ENCODE data around the gene ABCB9.
"Not testable (repeated sequence)": the region's sequence is repeated elsewhere in the genome, so short reads cannot be mapped to it uniquely, and the experiment has no call there.

The ABCB9 gene

DNA sequence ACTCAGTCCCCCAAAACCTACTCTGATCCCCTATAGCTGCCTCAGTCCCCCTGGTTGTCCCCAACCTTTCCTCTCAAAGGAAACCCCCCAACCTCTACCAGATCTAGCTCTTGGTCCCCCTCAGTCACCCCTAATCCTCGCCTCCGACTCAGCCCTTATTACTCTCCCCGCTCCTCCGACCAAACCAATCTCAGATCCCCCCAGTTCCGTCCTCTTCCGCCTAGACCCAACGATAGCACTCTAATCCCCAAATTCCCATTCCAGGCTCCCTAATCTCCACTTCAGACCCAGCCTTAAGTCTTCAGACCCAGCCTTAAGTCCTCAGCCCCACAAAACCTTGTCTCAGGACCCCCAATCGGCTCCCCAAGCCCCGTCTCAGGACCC, 71.0 kb downstream of the ABCB9 start:
- DNase-seq, result no peak

DNA sequence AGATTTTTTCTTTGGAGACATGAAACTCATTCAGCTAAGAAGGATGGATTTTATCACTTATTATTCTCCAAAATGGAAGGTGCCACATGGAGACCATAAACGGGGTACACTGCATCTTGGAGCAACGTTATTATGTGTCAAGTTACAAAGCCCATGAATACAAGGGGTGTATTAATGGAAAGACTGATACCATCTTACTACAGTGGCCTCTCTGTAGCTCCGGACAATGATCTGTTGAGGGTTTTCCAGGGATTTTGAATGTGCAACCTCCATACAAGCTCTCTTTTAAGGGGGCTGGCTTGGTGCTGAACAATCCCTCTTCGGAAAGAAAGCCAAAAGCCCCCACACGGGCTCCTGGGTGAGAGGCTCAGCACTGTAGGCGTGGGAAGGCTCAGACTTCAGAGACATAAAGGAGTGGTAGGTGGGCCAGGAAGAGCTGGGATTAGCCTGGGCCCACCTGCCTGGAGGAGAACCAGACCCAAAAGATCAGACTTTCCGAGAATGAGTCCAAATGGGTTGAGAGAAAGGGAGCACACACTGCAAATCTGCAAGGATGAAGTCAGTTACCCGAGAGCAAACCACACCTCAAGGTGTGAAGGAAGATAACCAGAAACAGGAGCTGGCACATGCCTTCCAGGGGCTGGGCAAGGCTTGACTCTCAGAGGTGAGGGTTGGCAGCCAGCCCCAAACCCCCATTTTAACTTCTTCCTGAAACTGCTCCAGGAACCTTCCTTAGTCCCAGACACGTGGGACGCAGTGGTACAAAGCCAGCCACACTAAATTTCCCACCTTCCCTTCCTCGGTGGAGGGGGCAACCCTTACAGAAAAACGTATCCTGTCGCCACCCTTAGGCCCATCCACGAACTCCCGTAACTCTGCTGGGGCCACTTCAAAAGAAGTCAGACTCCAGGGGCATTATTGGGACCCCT, 71.8 kb downstream of the ABCB9 start:
- DNase-seq, result no peak

DNA sequence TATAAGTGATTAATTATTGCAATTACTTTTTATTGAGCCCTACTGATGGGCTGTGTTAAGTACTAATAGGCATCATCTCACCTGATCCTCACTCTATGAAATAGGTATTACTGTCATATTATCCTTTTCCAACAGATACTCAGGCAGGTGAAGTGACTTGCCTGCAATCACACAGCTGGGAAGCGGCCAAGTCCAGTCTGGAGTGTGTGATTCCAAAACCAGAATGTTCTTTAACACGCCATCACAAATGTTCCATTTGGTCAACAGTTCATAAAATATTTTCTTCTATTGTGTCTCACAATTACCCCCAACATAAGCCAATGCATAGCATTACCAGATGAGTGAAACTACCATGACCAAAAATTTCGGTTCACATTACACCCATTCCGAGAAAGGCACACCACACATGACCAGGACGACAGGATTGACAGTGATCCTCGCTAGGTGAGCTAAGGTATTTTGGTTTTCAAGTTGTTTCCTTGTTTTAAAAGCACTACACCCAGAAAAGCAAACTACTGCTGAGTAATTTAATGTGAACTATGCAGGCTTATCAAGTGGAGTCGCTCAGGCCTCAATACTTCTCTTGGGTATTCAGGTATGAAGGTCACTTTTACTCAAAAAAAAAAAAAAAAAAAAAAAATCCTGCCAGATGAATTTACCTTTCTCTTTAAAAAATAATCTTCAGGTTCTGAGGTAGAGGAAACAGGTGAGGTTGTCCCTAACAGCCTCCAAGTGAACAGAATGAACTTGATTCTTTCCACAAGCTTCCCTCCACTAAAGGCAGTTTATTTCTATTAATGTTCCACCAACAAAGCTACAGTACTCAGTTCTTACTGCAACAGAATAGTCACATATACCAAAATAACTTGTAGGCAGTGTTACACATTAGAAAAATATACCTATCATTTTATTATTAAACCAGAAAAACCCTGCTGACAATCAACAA, 72.8 kb downstream of the ABCB9 start:
- no peak for DNase-seq

DNA sequence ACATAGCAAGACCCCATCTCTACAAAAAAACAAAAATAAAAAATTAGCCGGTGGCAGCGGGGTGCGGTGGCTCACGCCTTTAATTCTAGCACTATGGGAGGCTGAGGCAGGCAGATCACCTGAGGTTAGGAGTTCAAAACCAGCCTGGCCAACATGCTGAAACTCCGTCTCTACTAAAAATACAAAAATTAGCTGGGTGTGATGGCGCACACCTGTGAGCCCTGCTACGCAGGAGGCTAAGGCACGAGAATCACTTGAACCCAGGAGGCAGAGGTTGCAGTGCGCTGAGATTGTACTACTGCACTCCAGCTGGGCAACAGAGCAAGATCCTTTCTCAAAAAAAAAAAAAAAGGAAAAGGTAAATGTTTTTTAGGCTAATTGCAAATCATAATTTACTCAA, 73.5 kb downstream of the ABCB9 start:
- not testable (repeated sequence) for DNase-seq

DNA sequence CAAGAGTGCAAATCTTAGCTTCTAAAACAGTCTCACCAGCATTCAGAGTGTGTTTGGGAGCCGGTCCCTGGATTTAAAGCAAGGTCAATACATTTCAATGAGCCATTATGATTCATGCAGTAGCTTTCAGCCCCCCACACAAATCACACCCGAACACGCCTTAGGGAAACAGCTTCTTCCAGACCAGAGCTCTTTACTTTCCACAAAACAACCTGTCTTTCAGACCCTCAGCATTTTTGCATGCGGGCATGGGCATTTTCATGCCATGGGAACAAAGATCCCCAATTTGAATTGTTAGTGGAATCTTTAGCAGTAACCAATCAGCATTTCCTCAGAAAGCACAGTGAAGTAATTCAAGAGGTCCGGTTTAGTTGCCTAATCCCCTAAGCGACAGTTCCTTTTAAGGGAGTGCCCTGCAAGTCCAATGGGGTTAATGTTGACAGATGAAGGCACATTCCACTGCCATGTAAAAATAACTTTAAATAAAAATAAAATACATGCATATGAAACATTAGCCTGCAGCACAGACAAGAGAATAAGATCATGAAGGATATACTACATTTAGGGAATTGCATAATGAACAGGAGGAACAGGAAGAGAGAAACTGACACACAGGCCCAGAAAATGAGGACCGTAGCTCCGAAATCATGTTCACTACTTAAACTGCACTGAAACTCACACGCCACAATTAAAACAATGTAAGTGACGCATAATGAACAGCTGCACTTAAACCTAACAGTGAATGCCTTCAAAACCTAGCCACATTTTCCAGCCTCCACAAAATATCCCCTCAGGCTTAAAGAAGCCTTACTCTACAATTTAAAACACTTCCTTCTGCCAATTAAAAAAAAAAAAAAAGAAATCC, 74.4 kb downstream of the ABCB9 start:
- DNase-seq, result no peak

DNA sequence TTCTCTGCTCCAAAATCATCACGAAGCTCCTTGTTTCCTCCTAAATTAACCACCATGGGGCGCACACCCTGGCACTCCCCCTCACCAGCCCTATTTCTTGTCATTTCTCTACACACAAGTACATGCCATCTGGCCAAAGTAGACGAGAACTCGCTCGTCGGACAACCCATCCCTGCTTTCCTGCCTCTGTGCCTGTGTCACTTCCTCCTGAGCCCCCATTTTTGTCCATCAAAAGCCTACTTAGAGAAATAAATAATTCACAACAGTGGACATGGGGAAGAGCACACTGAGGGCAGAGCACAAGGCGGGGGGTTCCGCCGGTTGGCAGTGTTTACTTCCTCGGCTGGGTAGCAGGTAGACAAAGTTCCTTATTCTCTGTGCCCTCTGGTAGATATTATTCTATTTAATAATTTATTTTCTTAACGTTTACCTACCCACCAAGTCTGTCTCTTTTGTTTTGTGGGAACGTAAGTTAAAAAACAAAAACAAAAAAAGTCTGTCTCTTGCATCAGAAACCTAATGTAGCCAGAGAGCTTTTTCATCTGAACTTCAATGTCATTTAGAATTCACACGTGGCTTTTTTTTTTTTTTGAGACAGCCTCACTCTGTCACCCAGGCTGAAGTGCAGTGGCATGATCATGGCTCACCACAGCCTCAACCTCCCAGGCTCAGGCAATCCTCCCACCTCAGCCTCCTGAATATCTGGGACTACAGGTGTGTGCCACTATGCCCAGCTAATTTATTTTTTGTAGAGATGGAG, 76.3 kb downstream of the ABCB9 start:
- DNase-seq, result no peak

DNA sequence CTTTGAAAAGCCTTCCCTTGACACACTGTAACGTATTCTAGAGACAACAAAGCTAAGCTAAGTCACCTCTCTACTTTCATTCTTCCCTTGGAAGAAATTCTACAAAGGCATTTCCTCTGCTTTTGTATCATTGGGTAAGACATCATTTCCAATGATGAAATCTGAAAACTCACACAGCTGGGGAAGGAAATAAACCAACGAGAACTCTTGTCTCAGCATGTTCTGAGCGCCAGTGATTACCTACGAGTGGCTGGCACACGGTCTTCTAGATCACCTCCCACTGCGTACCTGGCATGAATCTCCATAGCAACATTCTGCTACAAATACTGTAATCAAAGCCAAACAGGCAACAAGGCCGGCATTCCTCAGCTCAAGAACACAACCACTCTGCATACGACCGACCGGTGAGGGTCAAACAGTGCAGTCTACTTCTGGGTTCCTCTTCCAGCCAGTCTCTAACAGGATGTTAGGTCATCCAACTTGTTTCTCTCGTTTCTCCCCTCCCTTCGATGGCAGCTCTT, 78.0 kb downstream of the ABCB9 start:
- peak; percentile 47 for DNase-seq

DNA sequence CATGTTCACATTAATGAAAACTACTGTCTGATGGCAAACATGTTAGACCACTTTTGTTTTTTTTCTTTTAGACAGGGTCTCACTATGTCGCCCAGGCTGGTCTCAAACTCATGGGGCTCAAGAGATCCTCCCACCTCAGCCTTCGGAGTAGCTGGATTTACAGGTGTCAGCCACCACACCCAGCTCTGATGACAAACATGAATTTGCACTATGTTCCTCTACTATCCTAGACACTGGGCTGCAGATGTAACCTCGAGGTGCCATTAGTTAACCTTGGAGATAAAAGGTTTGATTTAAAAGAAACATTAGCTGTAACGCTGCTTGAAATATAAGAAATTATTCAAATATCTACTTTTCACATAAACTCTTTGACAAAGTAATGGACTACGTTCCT, 78.4 kb downstream of the ABCB9 start:
- no peak for DNase-seq

DNA sequence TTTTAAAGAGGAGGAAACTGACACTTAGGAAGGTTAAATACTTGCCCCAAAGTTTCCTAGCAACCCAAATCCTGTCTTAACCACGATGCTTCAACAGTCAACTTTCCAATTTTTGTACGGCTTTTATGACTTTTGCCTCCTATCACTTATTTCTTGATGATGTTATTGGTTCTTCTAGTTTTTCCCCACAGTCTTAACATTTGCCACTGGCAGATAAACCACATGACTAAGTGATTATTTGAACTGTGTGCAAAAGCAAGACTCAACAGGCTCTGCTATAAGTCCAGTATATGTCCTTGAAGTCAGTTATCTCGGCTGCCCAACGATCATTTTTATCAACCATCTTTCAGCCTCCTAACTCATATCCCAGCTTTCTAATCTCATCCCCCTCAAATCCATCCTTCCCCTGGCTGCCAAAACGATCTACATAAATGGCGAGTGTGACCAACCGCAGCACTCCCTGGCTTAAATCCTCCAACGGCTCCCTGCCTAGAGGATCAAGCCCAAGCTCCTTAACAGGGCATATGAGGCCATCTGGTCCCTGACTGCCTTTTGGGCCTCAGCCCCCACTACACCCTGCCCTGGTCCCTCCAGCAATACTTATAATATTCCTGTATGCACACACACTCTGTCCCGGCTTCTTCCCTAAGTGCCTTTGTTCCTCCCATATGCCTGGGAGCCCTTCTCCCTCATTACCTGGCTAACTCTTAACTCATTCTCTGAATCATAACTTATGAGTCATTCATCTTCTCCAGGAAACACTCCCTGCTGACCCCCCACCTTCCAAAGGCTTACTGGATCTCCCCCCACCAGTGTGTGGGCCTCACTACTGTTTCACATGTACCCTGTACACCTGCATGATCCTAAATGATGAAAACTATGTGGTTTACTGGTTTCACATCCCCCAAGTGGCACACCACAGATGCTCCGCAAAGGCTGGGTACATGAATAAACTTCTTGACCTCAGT, 79.1 kb downstream of the ABCB9 start:
- DNase-seq, result no peak

DNA sequence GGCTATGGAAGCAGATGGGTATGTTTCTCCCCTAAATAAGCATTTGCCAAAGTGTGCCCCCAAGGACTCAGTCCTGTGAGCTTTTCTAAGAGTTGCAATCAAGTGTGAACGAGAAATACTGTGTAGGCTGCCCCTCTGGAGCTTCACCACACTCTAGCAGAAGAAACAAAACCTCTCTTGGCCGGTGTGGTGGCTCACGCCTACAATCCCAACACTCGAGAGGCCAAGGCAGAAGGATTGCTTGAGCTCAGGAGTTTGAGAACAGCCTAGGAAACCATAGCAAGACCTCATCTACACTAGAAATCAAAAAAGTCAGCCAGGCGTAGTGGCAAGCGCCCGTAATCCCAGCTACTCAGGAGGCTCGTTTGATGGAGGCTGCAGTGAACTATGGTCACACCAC, 80.1 kb downstream of the ABCB9 start:
- no peak for DNase-seq

DNA sequence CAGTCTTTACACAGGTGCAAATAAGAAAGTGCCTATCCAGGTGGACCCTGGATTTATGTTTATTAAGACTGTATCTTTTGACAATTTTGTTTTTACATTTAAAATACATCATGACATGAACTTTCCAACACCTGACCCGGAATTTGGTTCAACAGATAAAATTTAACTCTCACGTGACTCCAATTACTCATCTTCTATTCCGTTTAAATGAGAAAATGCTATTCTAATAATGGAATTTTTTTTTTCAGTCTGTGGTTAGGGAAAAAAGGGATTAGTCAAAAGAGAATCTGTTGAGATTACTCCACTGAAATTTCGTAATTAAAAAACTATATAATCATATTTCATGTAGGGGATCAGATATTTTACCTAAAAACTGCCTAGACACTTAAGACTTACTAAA, 81.4 kb downstream of the ABCB9 start:
- DNase-seq, result no peak

DNA sequence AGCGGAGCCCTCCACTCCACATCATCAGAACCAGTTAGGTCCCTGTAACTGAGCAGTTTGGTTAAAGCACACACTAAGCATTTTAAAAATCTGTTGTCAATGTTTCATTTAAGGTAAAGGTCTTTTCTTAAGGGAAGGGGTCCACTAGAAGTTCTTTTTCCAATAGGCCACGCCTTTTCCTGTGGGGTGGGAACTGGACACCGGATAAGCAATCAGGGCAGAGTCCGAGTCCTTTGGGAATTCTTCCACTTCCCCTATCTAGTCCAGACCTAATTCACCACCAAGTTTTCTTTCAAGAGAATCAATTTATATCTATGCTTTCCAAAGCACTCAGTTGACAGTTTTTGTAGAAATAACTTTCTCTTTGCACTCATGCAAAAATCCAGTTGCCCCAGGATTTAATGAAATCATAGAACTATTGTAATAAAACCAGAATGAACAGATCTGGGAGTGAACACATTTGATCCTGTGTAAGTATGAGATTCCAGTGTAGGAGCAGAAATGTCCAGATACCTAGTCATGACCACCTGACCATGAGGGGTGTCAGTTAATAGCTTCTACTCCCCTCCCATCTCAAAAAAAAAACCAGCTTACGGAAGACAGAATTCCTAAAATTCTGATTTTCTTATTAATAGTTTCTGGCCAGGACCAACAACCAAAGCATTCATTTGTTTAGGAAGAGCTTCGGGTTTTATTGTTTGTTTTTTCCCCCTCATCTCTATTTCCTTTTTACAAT, 82.0 kb downstream of the ABCB9 start:
- no peak for DNase-seq

DNA sequence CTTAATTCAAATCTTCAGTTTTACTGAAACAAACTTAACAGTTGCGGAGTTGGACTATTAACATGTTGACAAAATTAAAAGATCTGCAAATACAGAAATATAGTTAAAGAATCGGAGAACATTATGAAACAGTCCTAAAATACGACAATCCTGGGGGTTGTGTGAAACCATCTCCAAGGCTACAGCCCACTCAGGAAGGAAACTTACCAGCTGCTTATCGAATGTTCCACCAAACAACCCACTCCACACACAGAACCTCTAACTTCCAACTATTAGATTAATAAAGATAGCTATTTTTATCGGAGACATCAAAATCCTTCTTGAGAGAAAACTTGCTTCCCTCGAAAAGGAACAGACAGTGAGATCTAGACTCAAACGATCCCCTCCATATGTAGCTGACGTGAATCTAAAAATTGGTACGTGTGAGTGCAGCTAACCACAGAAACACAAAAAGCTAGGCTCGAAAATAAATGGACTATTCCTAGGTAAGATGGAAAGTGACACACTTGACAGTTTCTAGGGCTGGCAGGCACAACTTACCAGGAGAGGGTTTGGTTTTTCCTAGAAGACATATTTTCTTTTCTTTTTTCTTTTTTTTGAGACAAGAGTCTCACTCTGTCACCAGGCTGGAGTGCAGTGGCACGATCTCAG, 83.2 kb downstream of the ABCB9 start:
- DNase-seq, result no peak

DNA sequence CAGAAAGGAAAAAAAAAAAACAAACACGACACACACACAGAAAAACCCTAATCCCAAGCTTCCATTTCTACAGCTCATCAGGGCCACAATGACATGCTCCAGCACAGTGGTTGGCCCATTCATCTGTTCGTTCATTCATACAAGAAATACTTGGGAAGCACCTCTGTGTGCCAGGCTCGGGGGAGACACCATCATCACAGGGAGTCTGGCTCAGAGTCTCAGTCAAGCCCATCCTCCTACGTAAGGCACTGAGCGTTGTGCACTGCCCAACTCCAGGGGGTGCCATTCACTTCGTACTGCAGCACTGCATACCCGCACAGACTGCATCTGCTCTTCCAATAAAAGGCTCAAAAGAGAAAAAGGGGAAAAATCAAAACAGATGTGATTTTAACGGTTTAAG, 85.6 kb downstream of the ABCB9 start:
- peak; percentile 53 for DNase-seq

DNA sequence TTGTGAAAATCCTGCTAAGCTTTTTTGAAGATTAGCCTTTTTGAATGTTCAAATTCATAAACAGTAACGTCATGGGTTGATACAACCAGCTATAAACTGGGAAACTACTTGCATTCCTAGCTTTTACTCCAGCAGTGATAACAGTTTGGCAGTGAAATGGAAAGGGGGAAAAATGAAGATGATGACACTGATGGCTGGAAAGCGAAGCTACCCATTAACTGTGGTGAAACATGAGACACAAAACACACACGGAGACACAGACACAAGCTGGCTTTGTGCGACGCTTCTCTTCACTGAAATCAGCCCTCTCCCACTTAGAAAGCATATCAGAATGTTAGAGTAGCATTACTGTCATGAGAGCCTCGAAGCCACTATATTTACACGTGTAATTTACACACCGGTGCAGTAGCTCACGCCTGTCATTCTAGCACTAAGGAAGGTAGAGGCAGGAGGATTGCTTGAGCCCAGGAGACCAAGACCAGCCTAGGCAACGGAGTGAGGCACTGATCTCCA, 86.1 kb downstream of the ABCB9 start:
- no peak for DNase-seq

Data from right kidney (tissue), 1 donor.